Mammary epithelial cell (primary cell): ENCODE results near the gene TKT.

Experiments
- CTCF ChIP-seq, 2 donors: IDR thresholded peaks in 1 of 2; conservative IDR thresholded peaks in 1 of 2; 2 replicates each; pipeline ENCODE4 v1.5.1; 2011 to 2012; ENCODE audit warnings: inconsistent platforms in 2 of 2, low read length in 2 of 2, mild to moderate bottlenecking in 2 of 2, control low read depth in 1 of 2, low read depth in 1 of 2; ENCODE audit not compliant: insufficient read depth in 1 of 2; ENCODE audit errors: extremely low read depth in 1 of 2
- EZH2 ChIP-seq: IDR thresholded peaks from 2 replicates; pipeline ENCODE4 v1.6.1; 2012; ENCODE audit warnings: low read length, inconsistent platforms, borderline replicate concordance

- no peak for TF ChIP-seq CTCF (conservative IDR thresholded peaks at IDR 0.05 in 1 of 2, IDR thresholded peaks at IDR 0.05 in 1 of 2; ENCODE audit: extremely low read depth in 1 of 2, insufficient read depth in 1 of 2, low read depth in 1 of 2, low read length in 2 of 2)
- no peak for TF ChIP-seq EZH2
These were observed 72.3 kb downstream of the TKT start for GRCh38 chr3:53183514-53183913.
